ENCODE data around the gene FAU. TPM values are rescaled to one million over a fixed set of nuclear protein-coding genes. Genes with fewer than 3 reads are reported as not detected.

The FAU gene
- total RNA-seq, 2 donors from 2014 or later: 774 to 802 TPM

- Mint-ChIP-seq H3K27me3 (ENCODE audit: insufficient read depth) (no peaks in the 10 kb centered on the region), H3K36me3 (ENCODE audit: low read depth) (peaks cover 18% of the 10 kb centered on the region), H3K4me1 (no peaks in the 10 kb centered on the region), H3K4me3 (no peak overlapping the region), H3K27ac (no peak overlapping the region), H3K9me3 (no peaks in the 10 kb centered on the region)
- Histone ChIP-seq H3K4me3 (ENCODE audit: low read length) (no peak overlapping the region), H3K36me3 (ENCODE audit: control insufficient read depth, insufficient read depth, low read length) (peaks cover 10% of the 10 kb centered on the region), H3K4me1 (ENCODE audit: control insufficient read depth, insufficient read depth, low read length) (no peaks in the 10 kb centered on the region), H3K27ac (ENCODE audit: low read depth, low read length) (no peak overlapping the region), H3K9ac (ENCODE audit: extremely low read depth, low read length, poor library complexity, severe bottlenecking) (no peak overlapping the region), H3K27me3 (ENCODE audit: control insufficient read depth, insufficient read depth, low read length, poor library complexity, severe bottlenecking) (no peaks in the 10 kb centered on the region), H3K9me3 (ENCODE audit: control insufficient read depth, low read length) (no peaks in the 10 kb centered on the region)
- WGBS, 2 experiments (ENCODE audit: insufficient coverage in 1 of 2, insufficient read length in 1 of 2): 71 to 80% methylated on average over 1 of the region's 1 CpG
- DNase-seq: no peak
- TF ChIP-seq, protein P1, sequence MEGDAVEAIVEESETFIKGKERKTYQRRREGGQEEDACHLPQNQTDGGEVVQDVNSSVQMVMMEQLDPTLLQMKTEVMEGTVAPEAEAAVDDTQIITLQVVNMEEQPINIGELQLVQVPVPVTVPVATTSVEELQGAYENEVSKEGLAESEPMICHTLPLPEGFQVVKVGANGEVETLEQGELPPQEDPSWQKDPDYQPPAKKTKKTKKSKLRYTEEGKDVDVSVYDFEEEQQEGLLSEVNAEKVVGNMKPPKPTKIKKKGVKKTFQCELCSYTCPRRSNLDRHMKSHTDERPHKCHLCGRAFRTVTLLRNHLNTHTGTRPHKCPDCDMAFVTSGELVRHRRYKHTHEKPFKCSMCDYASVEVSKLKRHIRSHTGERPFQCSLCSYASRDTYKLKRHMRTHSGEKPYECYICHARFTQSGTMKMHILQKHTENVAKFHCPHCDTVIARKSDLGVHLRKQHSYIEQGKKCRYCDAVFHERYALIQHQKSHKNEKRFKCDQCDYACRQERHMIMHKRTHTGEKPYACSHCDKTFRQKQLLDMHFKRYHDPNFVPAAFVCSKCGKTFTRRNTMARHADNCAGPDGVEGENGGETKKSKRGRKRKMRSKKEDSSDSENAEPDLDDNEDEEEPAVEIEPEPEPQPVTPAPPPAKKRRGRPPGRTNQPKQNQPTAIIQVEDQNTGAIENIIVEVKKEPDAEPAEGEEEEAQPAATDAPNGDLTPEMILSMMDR (conservative IDR thresholded peaks at IDR 0.05): no peak
Measured at GRCh38 chr11:65072631-65072966, 49.3 kb downstream of the FAU start.

DNA sequence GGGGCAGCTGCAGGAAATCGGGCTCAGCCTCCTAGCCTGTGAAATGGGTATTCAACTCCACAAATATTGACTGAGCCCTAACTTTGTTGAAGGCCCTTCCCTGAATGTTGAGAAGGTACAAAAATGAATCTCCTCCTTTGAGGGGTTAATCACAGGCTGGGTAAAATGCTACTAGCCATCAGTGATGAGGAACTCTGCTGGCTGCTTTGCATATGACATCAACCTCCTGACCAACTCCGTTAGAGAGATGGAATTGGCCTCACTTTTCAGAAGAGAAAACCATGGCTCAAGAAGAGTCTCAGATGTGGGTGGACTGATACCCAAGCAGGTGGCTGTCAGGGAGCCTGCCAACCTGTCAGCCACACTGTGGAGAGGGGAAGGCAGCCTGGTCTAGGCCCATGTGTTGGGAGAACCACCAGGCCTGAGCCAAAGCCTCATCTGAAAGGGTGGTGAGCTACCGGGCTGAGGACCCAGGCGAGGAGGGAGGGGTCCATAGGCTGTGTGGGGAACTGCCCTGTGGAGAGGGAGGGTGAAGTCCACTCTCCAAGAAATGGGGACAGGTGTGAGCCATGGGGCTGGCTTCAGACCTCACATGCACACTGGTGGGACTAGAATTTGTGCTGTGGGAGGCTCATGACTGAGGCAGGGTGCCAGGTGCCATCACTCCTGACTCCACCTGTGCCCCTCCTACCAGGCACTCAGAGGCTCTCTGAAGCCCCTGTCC, 49.9 kb downstream of the FAU start:
- no peak for DNase-seq
- Mint-ChIP-seq H3K9me3 (no peaks in the 10 kb centered on the region), H3K4me1 (peaks cover 1% of the 10 kb centered on the region), H3K27me3 (ENCODE audit: insufficient read depth) (no peaks in the 10 kb centered on the region), H3K27ac (no peak overlapping the region), H3K36me3 (ENCODE audit: low read depth) (peaks cover 13% of the 10 kb centered on the region), H3K4me3 (no peak overlapping the region)
- H3K27me3 ChIP-seq (ENCODE audit: control insufficient read depth, insufficient read depth, low read length, poor library complexity, severe bottlenecking): no peaks in the 10 kb centered on the region
- H3K9me3 ChIP-seq (ENCODE audit: control insufficient read depth, low read length): no peaks in the 10 kb centered on the region
- H3K27ac ChIP-seq (ENCODE audit: low read depth, low read length): no peak overlapping the region
- WGBS, 2 experiments (ENCODE audit: insufficient coverage in 1 of 2, insufficient read length in 1 of 2): 77 to 81% methylated on average over 2 to 4 of the region's 4 CpGs
- TF ChIP-seq, protein P1 (conservative IDR thresholded peaks at IDR 0.05): no peak
- peaks cover 5% of the 10 kb centered on the region for H3K36me3 ChIP-seq (ENCODE audit: control insufficient read depth, insufficient read depth, low read length)
- H3K4me3 ChIP-seq (ENCODE audit: low read length): no peak overlapping the region
- no peak overlapping the region for H3K9ac ChIP-seq (ENCODE audit: extremely low read depth, low read length, poor library complexity, severe bottlenecking)
- H3K4me1 ChIP-seq (ENCODE audit: control insufficient read depth, insufficient read depth, low read length): peaks cover 1% of the 10 kb centered on the region

Small RNA genes lying within 50 kb of the gene (microRNA-seq; reads per million reads assigned to microRNA genes)
- not detected for gene MIR6751 (ENCODE audit: borderline microRNAs expressed)

Other genes starting within 250 kb of the FAU start
- gene EHD1, start 243.5 kb downstream of the FAU start, total RNA-seq: 10 to 100 TPM; 39.7 to 43.8 TPM
- 10 to 100 TPM; 17.0 to 23.0 TPM for gene ATG2A, start 204.9 kb downstream of the FAU start, total RNA-seq
- 1 to 10 TPM; 2.8 to 3.3 TPM for gene PPP2R5B, start 197.4 kb downstream of the FAU start, total RNA-seq
- gene GPHA2, start 186.2 kb downstream of the FAU start, total RNA-seq: under 1 TPM in 1 of 2 donors, not detected in 1; 0.77 TPM
- not detected for gene MAJIN, start 150.0 kb downstream of the FAU start, total RNA-seq
- gene BATF2, start 125.2 kb downstream of the FAU start, total RNA-seq: under 1 TPM in 1 of 2 donors, not detected in 1; 0.27 TPM
- gene ARL2, start 108.0 kb downstream of the FAU start, total RNA-seq: 100 to 1,000 TPM; 127 to 199 TPM
- 10 to 100 TPM; 14.2 to 16.4 TPM for gene SNX15, start 94.7 kb downstream of the FAU start, total RNA-seq
- 10 to 100 TPM; 11.4 to 12.0 TPM for gene SAC3D1, start 80.9 kb downstream of the FAU start, total RNA-seq
- 1 to 10 TPM; 2.2 to 4.5 TPM for gene NAALADL1, start 63.6 kb downstream of the FAU start, total RNA-seq
- gene CDCA5, start 38.1 kb downstream of the FAU start, total RNA-seq: 10 to 100 TPM; 48.1 to 82.6 TPM
- 10 to 100 TPM; 35.7 to 46.6 TPM for gene ZFPL1, start 37.9 kb downstream of the FAU start, total RNA-seq
- gene VPS51, start 25.9 kb downstream of the FAU start, total RNA-seq: 100 to 1,000 TPM; 107 to 113 TPM
- 100 to 1,000 TPM in 1 of 2 donors, 10 to 100 TPM in 1; 97.9 to 108 TPM for gene TM7SF2, start 10.3 kb downstream of the FAU start, total RNA-seq
- 10 to 100 TPM; 11.0 to 11.8 TPM for gene ZNHIT2, start 4.4 kb downstream of the FAU start, total RNA-seq
- gene MRPL49, start 187 bp upstream of the FAU start, total RNA-seq: 10 to 100 TPM; 53.9 to 56.6 TPM
- 10 to 100 TPM; 30.4 to 39.5 TPM for gene SYVN1, start 12.4 kb upstream of the FAU start, total RNA-seq
- under 1 TPM in 1 of 2 donors, not detected in 1; 0.46 TPM for gene SPDYC, start 48.1 kb upstream of the FAU start, total RNA-seq
- 100 to 1,000 TPM; 183 to 223 TPM for gene CAPN1, start 59.8 kb upstream of the FAU start, total RNA-seq
- gene POLA2, start 139.8 kb upstream of the FAU start, total RNA-seq: 10 to 100 TPM; 42.2 to 65.0 TPM
- gene CDC42EP2, start 192.7 kb upstream of the FAU start, total RNA-seq: 1 to 10 TPM; 5.9 to 6.9 TPM
- gene DPF2, start 211.7 kb upstream of the FAU start, total RNA-seq: 10 to 100 TPM; 75.8 to 80.9 TPM
- 1 to 10 TPM in 1 of 2 donors, under 1 TPM in 1; 0.99 to 1.0 TPM for gene TIGD3, start 232.6 kb upstream of the FAU start, total RNA-seq